Peyer's patch (tissue), 4 donors: ENCODE results near the gene VWA5A. TPM values are rescaled to one million over a fixed set of nuclear protein-coding genes. Genes with fewer than 3 reads are reported as not detected.

ENCODE experiments used
- DNase-seq, 3 donors: peaks; one replicate each; pipeline ENCODE4 v3.0.0-alpha.2; 2017 to 2019
- H3K27ac ChIP-seq, 4 donors: fragments of 200-600 bp; sonication (generic); one replicate each; pipeline ENCODE4 v1.5.1; 2016 to 2019
- H3K27me3 ChIP-seq, 2 donors: fragments of 200-600 bp; sonication (generic); one replicate each; pipeline ENCODE4 v1.5.1; 2019
- H3K36me3 ChIP-seq, 3 donors: fragments of 200-600 bp; sonication (generic); one replicate each; pipeline ENCODE4 v1.5.1; 2016 to 2019
- H3K4me1 ChIP-seq, 4 donors: fragments of 200-600 bp; sonication (generic); one replicate each; pipeline ENCODE4 v1.5.1; 2016 to 2019
- H3K4me3 ChIP-seq, 4 donors: fragments of 200-600 bp; sonication (generic); 1 replicate in 3 of 4; 2 replicates in 1 of 4; pipeline ENCODE4 v1.5.1; 2016 to 2019; ENCODE audit warnings: mild to moderate bottlenecking in 1 of 4
- H3K9me3 ChIP-seq, 4 donors: fragments of 200-600 bp; sonication (generic); one replicate each; pipeline ENCODE4 v1.5.1; 2016 to 2019; ENCODE audit warnings: mild to moderate bottlenecking in 1 of 4
- POLR2A ChIP-seq, 2 donors: fragments of 450-650 bp; IDR thresholded peaks; one replicate each; pipeline ENCODE4 v1.5.1; 2017; ENCODE audit warnings: antibody characterized with exemption in 2 of 2, mild to moderate bottlenecking in 2 of 2, moderate library complexity in 2 of 2
- total RNA-seq, 4 donors: library from RNA; depleted of rRNA; stranded (reverse); fragments of >200 nt; gene quantifications; one replicate each; pipeline ENCODE4 v1.1.0, GENCODE V29; 2016
- TF ChIP-seq, protein P1 (sequence below), 6 experiments: fragments of 450-650 bp in 4 of 6; fragments of 200-600 bp in 2 of 6; sonication (generic) in 1 of 6; IDR thresholded peaks; one replicate each; pipeline ENCODE4 v1.5.1; 2017 to 2019; ENCODE audit warnings: antibody characterized with exemption in 6 of 6, mild to moderate bottlenecking in 3 of 6, moderate library complexity in 1 of 6

The VWA5A gene
- total RNA-seq, 4 donors from 2014 or later: 45.2 to 83.4 (median 62.6) TPM

DNA sequence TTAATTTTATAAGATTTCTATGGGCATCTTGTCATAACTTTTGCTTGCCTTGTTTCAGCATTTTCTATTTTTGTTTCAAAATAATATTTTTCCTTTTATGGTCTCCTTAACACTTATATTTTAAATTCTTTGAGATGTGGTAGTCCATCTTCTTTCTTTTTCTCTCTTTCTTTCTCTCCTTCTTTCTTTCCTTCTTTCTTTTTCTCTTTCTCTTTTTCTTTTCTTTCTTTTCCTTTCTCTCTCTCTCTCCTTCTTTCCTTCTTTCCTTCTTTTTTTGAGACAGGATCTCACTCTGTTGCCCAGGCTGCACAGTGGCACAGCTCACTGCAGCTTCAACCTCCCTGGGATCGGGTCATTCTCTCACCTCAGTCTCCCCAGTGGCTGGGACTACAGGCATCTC lies 38.0 kb upstream of the VWA5A start:
- Histone ChIP-seq H3K36me3 (no peaks in the 10 kb centered on the region), H3K4me1 (peaks cover 0 to 6% (median 0%) of the 10 kb centered on the region in 4 donors), H3K27me3 (no peaks in the 10 kb centered on the region), H3K4me3 (no peak overlapping the region), H3K9me3 (no peaks in the 10 kb centered on the region), H3K27ac (no peak overlapping the region)
- TF ChIP-seq, protein P1, sequence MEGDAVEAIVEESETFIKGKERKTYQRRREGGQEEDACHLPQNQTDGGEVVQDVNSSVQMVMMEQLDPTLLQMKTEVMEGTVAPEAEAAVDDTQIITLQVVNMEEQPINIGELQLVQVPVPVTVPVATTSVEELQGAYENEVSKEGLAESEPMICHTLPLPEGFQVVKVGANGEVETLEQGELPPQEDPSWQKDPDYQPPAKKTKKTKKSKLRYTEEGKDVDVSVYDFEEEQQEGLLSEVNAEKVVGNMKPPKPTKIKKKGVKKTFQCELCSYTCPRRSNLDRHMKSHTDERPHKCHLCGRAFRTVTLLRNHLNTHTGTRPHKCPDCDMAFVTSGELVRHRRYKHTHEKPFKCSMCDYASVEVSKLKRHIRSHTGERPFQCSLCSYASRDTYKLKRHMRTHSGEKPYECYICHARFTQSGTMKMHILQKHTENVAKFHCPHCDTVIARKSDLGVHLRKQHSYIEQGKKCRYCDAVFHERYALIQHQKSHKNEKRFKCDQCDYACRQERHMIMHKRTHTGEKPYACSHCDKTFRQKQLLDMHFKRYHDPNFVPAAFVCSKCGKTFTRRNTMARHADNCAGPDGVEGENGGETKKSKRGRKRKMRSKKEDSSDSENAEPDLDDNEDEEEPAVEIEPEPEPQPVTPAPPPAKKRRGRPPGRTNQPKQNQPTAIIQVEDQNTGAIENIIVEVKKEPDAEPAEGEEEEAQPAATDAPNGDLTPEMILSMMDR (IDR thresholded peaks at IDR 0.05): no peak
- no peak for TF ChIP-seq POLR2A (IDR thresholded peaks at IDR 0.05)
- no peak for DNase-seq

DNA sequence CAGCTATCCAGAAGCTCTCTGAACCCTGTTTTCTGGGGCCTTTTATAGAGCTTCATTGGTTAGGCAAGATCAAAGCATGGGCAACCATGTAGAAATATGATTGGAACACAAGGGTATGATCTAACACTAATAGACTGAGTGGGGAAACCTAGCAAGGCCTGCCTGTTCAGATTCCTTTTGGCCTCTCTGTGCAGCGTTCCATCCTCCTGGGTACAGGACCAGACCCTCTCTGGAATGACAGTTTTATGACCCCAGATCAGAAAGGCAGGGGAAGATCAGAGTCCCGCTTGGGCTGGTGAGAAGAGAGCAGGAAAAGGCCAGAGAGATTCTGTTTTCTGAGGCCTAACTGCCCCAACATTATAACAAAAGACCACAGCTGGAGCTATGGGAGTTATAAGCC lies 36.7 kb upstream of the VWA5A start:
- H3K27me3 ChIP-seq: no peaks in the 10 kb centered on the region
- no peak for DNase-seq

DNA sequence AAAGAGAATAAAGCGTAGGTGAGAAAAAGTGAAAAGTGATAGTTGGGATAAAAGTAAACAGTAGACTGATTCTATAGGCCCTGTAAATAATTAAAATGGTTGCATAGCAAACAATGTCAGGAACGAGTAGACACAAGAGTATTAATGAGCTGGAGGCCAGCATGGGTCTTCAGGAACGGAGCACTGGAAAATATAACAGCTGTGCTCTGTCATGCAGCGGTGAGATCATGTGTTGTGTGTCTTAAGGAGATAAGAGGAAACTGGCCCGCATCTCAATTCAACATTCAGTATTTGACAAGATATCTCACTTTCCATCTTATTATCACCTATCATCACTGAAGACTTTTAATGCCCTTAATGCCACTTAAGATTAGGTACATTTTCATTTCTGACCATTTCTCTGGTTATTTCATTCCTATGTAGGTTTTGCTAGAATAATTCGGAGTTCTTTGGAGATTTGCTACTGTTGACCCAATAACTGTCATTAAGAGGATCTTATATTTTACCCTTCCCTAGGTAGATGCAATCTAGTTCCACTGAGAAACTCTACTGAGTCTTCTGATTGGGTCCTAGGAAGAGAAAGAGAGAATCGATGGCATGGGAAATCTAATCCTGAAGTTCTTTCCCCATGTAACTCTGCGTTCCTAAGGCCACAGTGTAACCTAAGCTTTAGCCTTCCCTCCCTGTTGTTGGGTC lies 35.5 kb upstream of the VWA5A start:
- no peak overlapping the region for H3K4me3 ChIP-seq
- TF ChIP-seq, protein P1 (IDR thresholded peaks at IDR 0.05): no peak
- no peak for TF ChIP-seq POLR2A (IDR thresholded peaks at IDR 0.05)
- H3K36me3 ChIP-seq: no peaks in the 10 kb centered on the region
- no peak overlapping the region for H3K27ac ChIP-seq
- no peaks in the 10 kb centered on the region for H3K9me3 ChIP-seq
- peaks cover 0 to 6% (median 0%) of the 10 kb centered on the region in 4 donors for H3K4me1 ChIP-seq
- H3K27me3 ChIP-seq: no peaks in the 10 kb centered on the region
- DNase-seq: no peak

More for the DNA sequence above, 36.7 kb upstream of the VWA5A start:
- no peaks in the 10 kb centered on the region for H3K9me3 ChIP-seq
- no peak overlapping the region for H3K4me3 ChIP-seq
- no peaks in the 10 kb centered on the region for H3K36me3 ChIP-seq
- no peak overlapping the region for H3K27ac ChIP-seq
- no peak for TF ChIP-seq POLR2A (IDR thresholded peaks at IDR 0.05)
- TF ChIP-seq, protein P1 (IDR thresholded peaks at IDR 0.05): no peak
- H3K4me1 ChIP-seq: peaks cover 0 to 6% (median 0%) of the 10 kb centered on the region in 4 donors

DNA sequence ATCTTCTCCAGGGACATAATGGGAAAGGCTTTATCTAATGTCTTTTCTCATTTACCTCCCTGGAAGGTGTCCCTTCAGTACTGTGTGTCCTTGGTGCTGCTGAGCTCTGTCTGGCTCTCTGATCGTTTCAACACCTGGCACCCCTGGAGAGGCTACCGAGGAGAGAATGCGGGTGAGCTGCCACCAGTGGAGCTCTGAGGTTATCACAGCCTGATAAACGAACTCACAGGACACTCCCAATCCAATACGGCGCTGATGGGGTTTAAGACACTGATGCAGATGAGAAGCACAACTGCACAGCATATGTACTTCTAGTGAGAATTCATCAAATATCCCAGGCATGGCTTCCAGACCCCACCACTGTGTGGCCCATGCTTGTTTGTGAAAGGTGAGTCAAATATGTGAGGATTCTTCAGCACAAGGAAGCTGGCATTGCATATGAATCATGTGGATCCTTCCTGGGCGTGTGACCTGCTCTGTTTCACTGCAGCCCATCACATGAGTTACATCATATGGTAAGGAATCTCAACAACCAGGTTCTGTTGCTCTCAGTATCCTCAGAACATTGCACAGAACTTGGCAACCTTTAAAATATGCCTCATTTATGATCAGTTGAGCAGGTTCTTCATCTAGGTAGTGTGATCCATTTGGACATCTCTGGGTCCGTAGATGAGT lies 34.8 kb upstream of the VWA5A start:
- H3K27me3 ChIP-seq: no peaks in the 10 kb centered on the region
- peaks cover 0 to 6% (median 0%) of the 10 kb centered on the region in 4 donors for H3K4me1 ChIP-seq
- H3K4me3 ChIP-seq: no peak overlapping the region
- no peaks in the 10 kb centered on the region for H3K9me3 ChIP-seq
- H3K27ac ChIP-seq: no peak overlapping the region
- no peaks in the 10 kb centered on the region for H3K36me3 ChIP-seq
- DNase-seq: no peak
- TF ChIP-seq POLR2A (IDR thresholded peaks at IDR 0.05): no peak
- TF ChIP-seq, protein P1 (IDR thresholded peaks at IDR 0.05): no peak

DNA sequence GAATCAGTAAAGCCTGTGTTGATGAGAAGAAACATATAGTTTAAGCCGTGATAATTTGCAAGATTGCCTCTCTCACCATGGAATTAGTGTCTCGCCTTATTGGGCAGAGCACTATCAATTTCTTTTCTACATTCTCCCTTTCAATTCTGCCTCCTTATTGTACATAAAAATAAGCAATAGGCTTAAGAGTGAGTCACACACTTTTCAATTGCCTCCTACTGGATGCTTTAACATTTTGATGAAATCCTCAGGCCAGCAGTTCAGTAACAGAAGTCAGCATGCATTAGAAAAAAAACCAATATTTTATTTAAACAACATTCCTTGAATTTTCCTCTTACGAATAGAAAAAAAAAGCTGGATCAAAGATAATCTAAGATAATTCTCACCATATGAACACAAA lies 33.8 kb upstream of the VWA5A start:
- no peak overlapping the region for H3K4me3 ChIP-seq
- no peak overlapping the region for H3K27ac ChIP-seq
- no peaks in the 10 kb centered on the region for H3K4me1 ChIP-seq
- H3K9me3 ChIP-seq: no peaks in the 10 kb centered on the region
- no peak for DNase-seq
- no peaks in the 10 kb centered on the region for H3K27me3 ChIP-seq
- no peaks in the 10 kb centered on the region for H3K36me3 ChIP-seq
- TF ChIP-seq, protein P1 (IDR thresholded peaks at IDR 0.05): no peak
- TF ChIP-seq POLR2A (IDR thresholded peaks at IDR 0.05): no peak
